ENCODE results near the gene PKIB. TPM values are rescaled to one million over a fixed set of nuclear protein-coding genes. Genes with fewer than 3 reads are reported as not detected.
A peak's percentile ranks its signal among the peaks of the same experiment; 100 is the strongest.

Gene PKIB
- total and polyA plus RNA-seq, 2 of the 4 experiments (the other 2 are of a cell fraction) = 6.3 to 13.1 TPM

DNA sequence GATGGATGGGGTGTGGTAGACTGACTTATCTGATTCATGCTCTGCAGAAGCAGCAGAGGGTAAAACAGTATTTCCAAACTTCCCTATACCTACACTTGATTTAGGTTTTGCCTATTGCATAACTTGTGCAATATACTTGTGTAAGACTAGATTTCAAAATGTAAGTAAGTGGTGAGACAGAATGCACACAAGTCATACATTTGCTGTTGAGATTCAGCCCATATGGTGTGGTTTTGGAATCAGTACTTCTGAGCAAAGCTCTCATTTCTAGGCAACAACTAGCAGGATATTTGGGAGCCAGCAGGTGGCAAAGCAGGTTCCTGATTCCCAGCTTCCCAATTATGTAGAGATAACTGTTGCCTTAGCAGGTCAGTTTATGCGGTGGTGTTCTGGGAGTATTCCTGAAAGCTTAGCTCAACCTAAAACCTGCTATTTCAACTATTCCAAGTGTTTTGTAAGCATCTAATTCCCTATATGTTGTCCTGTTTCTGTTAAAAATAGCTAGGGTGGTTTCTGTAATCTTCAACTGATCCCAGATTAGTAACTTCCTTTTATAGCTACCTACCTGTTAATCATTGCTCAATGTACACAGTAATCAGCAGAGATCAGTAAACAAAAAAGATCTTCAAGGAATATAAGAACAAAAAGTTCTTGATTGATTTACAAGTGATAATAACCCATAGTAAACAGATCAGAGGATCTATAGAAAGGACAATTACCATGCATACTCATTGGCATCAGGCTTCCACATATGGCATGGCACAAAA, 160.8 kb downstream of the PKIB start:
- no peak overlapping the region for H2AK5ac ChIP-seq (ENCODE audit: low read depth, low read length)
- DNase-seq (no peak), ATAC-seq (ENCODE audit: low read depth) (no peak)
- H3K56ac ChIP-seq (ENCODE audit: extremely low read depth, insufficient read depth, low read length) = no peak overlapping the region
- BruUV-seq (replicated peaks) = no TSS peak
- no peaks in the 10 kb centered on the region for H3K4me1 ChIP-seq (ENCODE audit: control insufficient read depth, insufficient read depth, low read length)
- no peak overlapping the region for H2BK15ac ChIP-seq (ENCODE audit: low read depth, low read length)
- H2AFZ ChIP-seq (replicated peaks; ENCODE audit: low read length, poor library complexity) = no peak overlapping the region
- no peak overlapping the region for H4K91ac ChIP-seq (ENCODE audit: insufficient read depth, low read depth, low read length)
- dilution Hi-C loops (cut with HindIII; ENCODE audit: low sequenced_read_pairs, unreplicated experiment) = no loop called here
- POLR2A ChIA-PET (ENCODE audit: unreplicated experiment) = no interaction called here
- in situ Hi-C loops (cut with MboI; ENCODE audit: low sequenced_read_pairs) = no loop called here
- intact Hi-C loops (cut with micrococcal nuclease) = no loop called here
- no peak overlapping the region for H4K5ac ChIP-seq (ENCODE audit: low read depth, low read length)
- H3K9me1 ChIP-seq (ENCODE audit: insufficient read depth, low read length) = no peaks in the 10 kb centered on the region
- H2BK5ac ChIP-seq (ENCODE audit: low read depth, low read length, poor library complexity, severe bottlenecking) = no peak overlapping the region
- CTCF ChIA-PET = interaction anchor here (1.3 kb wide), 1 partner anchor 67 kb away, joined by 4 read pairs; no protein-coding TSS in a partner anchor
- no peak overlapping the region for H3K18ac ChIP-seq (ENCODE audit: low read depth, low read length)
- no peaks in the 10 kb centered on the region for H4K20me1 ChIP-seq (ENCODE audit: insufficient read depth, low read length)
- no peak overlapping the region for H2BK120ac ChIP-seq (ENCODE audit: low read depth, low read length)
- H3K14ac ChIP-seq (replicated peaks; ENCODE audit: low read depth, low read length) = no peak overlapping the region
- H3K23ac ChIP-seq (ENCODE audit: low read depth, low read length) = no peak overlapping the region
- H3K9ac ChIP-seq (ENCODE audit: low read depth, low read length) = no peak overlapping the region
- no peak overlapping the region for H4K8ac ChIP-seq (ENCODE audit: low read depth in 2 of 2, low read length in 2 of 2)
- no peak overlapping the region for H2AK9ac ChIP-seq (replicated peaks; ENCODE audit: low read depth, low read length, poor library complexity)
- TF ChIP-seq CEBPB (IDR thresholded peaks at IDR 0.05; ENCODE audit: low read depth, low read length) = peak; percentile 50
- TF ChIP-seq, protein P1, sequence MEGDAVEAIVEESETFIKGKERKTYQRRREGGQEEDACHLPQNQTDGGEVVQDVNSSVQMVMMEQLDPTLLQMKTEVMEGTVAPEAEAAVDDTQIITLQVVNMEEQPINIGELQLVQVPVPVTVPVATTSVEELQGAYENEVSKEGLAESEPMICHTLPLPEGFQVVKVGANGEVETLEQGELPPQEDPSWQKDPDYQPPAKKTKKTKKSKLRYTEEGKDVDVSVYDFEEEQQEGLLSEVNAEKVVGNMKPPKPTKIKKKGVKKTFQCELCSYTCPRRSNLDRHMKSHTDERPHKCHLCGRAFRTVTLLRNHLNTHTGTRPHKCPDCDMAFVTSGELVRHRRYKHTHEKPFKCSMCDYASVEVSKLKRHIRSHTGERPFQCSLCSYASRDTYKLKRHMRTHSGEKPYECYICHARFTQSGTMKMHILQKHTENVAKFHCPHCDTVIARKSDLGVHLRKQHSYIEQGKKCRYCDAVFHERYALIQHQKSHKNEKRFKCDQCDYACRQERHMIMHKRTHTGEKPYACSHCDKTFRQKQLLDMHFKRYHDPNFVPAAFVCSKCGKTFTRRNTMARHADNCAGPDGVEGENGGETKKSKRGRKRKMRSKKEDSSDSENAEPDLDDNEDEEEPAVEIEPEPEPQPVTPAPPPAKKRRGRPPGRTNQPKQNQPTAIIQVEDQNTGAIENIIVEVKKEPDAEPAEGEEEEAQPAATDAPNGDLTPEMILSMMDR (conservative IDR thresholded peaks at IDR 0.05; ENCODE audit: low read depth, low read length) = no peak
- H3K9me3 ChIP-seq (ENCODE audit: control insufficient read depth, insufficient read depth, low read length) = no peaks in the 10 kb centered on the region
- no peak overlapping the region for H3K4ac ChIP-seq (ENCODE audit: low read depth, low read length)
- no peak overlapping the region for H3K4me2 ChIP-seq (ENCODE audit: low read depth, low read length)
- H3K27me3 ChIP-seq (ENCODE audit: control insufficient read depth, insufficient read depth, low read length) = no peaks in the 10 kb centered on the region; the same call in 1 of the 2 replicates
- no CpG with 5 or more reads among the region's 1 CpG for WGBS, 2 experiments (ENCODE audit: extremely low coverage in 2 of 2, insufficient read length in 1 of 2)
- H3K79me1 ChIP-seq (ENCODE audit: low read depth in 1 of 2, low read length in 2 of 2) = no peaks in the 10 kb centered on the region
- H3K4me3 ChIP-seq (ENCODE audit: insufficient read depth, low read depth, low read length) = no peak overlapping the region
- H2BK20ac ChIP-seq (ENCODE audit: low read depth, low read length) = no peak overlapping the region
- no peaks in the 10 kb centered on the region for H3K36me3 ChIP-seq (ENCODE audit: control insufficient read depth, insufficient read depth, low read length)
- no peak overlapping the region for H3K27ac ChIP-seq (ENCODE audit: insufficient read depth, low read length)

Measured in IMR-90 (cell line).